ENCODE measurements around the gene TIMELESS. TPM values are rescaled to one million over a fixed set of nuclear protein-coding genes. Genes with fewer than 3 reads are reported as not detected.
"Not testable (repeated sequence)": the region's sequence is repeated elsewhere in the genome, so short reads cannot be mapped to it uniquely, and the experiment has no call there.

Gene TIMELESS
- total RNA-seq, 1 experiment from 2014 or later: 47.0 TPM

DNA sequence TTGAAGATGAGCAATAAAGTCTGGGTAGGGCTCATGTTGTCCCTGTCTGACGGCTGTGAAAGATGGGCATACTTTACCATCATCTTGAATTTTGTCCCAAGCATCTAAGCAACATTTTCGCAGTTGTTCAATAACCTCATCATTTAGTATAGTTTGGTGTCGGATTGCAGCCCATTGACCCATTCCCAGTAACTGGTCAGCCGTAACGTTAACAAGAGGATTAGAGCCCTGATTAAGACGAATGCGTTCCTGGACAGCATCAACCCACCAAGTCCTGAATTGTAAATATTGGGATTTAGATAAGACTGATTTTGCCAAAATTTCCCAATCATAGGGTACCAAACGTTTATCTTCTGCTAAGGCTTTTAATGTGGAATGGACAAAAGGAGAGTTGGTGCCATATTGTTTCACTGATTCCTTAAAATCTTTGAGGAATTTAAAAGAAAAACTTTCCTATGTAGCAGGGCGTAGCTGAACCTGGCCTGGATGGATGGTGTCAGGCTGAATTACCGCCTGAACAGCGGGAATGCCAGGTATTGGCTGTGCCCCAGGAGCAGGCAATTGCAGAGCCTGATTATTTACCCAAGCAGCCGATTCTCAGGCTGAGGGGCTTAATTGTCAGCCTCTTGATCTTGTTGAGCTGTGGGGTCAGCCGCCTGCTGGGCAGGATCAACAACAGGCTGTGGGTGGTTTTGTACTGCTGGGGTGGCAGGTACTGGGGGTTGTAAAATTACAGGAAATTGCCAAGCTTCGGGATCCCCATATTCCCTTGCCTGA lies 49.1 kb upstream of the TIMELESS start:
- H3K9me2 ChIP-seq (ENCODE audit: insufficient read depth); H3K4me1 ChIP-seq (ENCODE audit: control insufficient read depth in 1 of 2, insufficient read depth in 2 of 2, low read length in 2 of 2); H3K4me3 ChIP-seq (replicated peaks in 1 of 2; ENCODE audit: low read depth in 1 of 2, low read length in 2 of 2); DNase-seq (ENCODE audit: low read depth, low spot score); H3K27me3 ChIP-seq (ENCODE audit: insufficient read depth, low read length); H3K36me3 ChIP-seq (ENCODE audit: control insufficient read depth in 1 of 2, insufficient read depth in 2 of 2, low read length in 2 of 2); CTCF ChIA-PET; ATAC-seq; RAD21 ChIA-PET (ENCODE audit: low non-redundant PET in 1 of 2, low total read pairs in 2 of 2, uncharacterized antibody in 2 of 2, unreplicated experiment in 2 of 2); BruUV-seq (replicated peaks); H2AFZ ChIP-seq (ENCODE audit: low read depth, low read length, poor library complexity, severe bottlenecking); H3K4me2 ChIP-seq (ENCODE audit: low read length); H4K20me1 ChIP-seq (ENCODE audit: insufficient read depth); H3K9ac ChIP-seq (ENCODE audit: low read length); intact Hi-C loops (cut with micrococcal nuclease); H3K9me3 ChIP-seq (ENCODE audit: control insufficient read depth in 1 of 2, insufficient read depth in 1 of 2, low read depth in 1 of 2, low read length in 2 of 2); H3K27ac ChIP-seq (ENCODE audit: low read depth, low read length); H3K79me2 ChIP-seq (ENCODE audit: insufficient read depth, low read length): not testable (repeated sequence)
- POLR2A ChIA-PET: interaction anchor here (0.6 kb wide), 1 partner anchor 9 kb away, joined by 3 read pairs; no protein-coding TSS in a partner anchor

DNA sequence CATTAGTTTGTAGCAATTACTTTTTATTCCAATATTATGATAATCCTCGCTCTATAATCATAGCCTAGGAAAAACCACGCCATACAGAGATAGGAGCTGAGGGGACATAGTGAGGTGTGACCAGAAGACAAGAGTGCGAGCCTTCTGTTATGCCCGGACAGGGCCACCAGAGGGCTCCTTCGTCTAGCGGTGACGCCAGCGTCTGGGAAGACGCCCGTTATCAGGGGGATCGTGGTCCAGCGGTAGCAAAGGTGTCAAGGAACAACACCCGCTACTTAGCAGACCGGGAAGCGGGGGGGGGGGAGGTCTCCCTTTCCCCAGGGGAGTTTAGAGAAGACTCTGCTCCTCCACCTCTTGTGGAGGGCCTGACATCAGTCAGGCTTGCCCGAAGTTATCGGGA lies 47.5 kb upstream of the TIMELESS start:
- TF ChIP-seq, protein P1, sequence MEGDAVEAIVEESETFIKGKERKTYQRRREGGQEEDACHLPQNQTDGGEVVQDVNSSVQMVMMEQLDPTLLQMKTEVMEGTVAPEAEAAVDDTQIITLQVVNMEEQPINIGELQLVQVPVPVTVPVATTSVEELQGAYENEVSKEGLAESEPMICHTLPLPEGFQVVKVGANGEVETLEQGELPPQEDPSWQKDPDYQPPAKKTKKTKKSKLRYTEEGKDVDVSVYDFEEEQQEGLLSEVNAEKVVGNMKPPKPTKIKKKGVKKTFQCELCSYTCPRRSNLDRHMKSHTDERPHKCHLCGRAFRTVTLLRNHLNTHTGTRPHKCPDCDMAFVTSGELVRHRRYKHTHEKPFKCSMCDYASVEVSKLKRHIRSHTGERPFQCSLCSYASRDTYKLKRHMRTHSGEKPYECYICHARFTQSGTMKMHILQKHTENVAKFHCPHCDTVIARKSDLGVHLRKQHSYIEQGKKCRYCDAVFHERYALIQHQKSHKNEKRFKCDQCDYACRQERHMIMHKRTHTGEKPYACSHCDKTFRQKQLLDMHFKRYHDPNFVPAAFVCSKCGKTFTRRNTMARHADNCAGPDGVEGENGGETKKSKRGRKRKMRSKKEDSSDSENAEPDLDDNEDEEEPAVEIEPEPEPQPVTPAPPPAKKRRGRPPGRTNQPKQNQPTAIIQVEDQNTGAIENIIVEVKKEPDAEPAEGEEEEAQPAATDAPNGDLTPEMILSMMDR (IDR thresholded peaks at IDR 0.05 in 2 of 3, conservative IDR thresholded peaks at IDR 0.05 in 1 of 3; ENCODE audit: borderline replicate concordance in 1 of 3, insufficient read depth in 1 of 3, low read depth in 2 of 3, low read length in 2 of 3): peak in 2 of 3 experiments; percentile 12 to 49; a peak in 3 of 6 replicates
- peak; percentile 42 for TF ChIP-seq RAD21 (IDR thresholded peaks at IDR 0.05; ENCODE audit: low read depth)
- intact Hi-C loops (cut with micrococcal nuclease); H3K4me1 ChIP-seq (ENCODE audit: control insufficient read depth in 1 of 2, insufficient read depth in 2 of 2, low read length in 2 of 2); H3K36me3 ChIP-seq (ENCODE audit: control insufficient read depth in 1 of 2, insufficient read depth in 2 of 2, low read length in 2 of 2); H3K9me3 ChIP-seq (ENCODE audit: control insufficient read depth in 1 of 2, insufficient read depth in 1 of 2, low read depth in 1 of 2, low read length in 2 of 2); H2AFZ ChIP-seq (ENCODE audit: low read depth, low read length, poor library complexity, severe bottlenecking); H3K27me3 ChIP-seq (ENCODE audit: insufficient read depth, low read length); BruUV-seq (replicated peaks); H3K9ac ChIP-seq (ENCODE audit: low read length); H3K27ac ChIP-seq (ENCODE audit: low read depth, low read length); H3K79me2 ChIP-seq (ENCODE audit: insufficient read depth, low read length); H4K20me1 ChIP-seq (ENCODE audit: insufficient read depth); H3K4me2 ChIP-seq (ENCODE audit: low read length); ATAC-seq; DNase-seq (ENCODE audit: low read depth, low spot score); RAD21 ChIA-PET (ENCODE audit: low non-redundant PET in 1 of 2, low total read pairs in 2 of 2, uncharacterized antibody in 2 of 2, unreplicated experiment in 2 of 2); H3K9me2 ChIP-seq (ENCODE audit: insufficient read depth); POLR2A ChIA-PET; H3K4me3 ChIP-seq (replicated peaks in 1 of 2; ENCODE audit: low read depth in 1 of 2, low read length in 2 of 2): not testable (repeated sequence)
- CTCF ChIA-PET: interaction anchor here (0.8 to 1.2 kb wide), 2 partner anchors 32 to 140 kb away, joined by 3 read pairs; no protein-coding TSS in a partner anchor

DNA sequence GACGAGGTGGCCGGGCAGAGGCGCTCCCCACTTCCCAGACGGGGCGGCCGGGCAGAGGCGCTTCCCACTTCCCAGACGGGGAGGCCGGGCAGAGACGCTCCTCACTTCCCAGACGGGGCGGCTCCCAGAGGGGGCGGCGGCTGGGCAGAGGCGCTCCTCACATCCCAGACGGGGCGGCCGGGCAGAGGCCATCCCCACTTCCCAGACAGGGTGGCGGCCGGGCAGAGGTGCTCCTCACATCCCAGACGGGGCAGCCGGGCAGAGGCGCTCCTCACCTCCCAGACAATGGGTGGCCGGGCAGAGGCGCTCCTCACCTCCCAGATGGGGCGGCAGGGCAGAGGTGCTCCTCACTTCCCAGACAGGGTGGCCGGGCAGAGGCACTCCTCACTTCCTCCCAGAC lies 45.3 kb upstream of the TIMELESS start:
- H3K4me3 ChIP-seq (replicated peaks in 1 of 2; ENCODE audit: low read depth in 1 of 2, low read length in 2 of 2); BruUV-seq (replicated peaks): not testable (repeated sequence)

DNA sequence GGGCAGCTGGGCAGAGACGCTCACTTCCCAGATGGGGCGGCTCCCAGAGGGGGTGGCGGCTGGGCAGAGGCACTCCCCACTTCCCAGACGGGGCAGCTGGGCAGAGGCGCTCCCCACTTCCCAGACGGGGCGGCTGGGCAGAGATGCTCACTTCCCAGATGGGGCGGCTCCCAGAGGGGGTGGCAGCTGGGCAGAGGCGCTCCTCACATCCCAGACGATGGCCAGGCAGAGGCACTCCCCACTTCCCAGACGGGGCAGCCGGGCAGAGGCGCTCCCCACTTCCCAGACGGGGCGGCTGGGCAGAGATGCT lies 44.8 kb upstream of the TIMELESS start:
- H3K27ac ChIP-seq (ENCODE audit: low read depth, low read length); H3K27me3 ChIP-seq (ENCODE audit: insufficient read depth, low read length); H3K36me3 ChIP-seq (ENCODE audit: control insufficient read depth in 1 of 2, insufficient read depth in 2 of 2, low read length in 2 of 2); DNase-seq (ENCODE audit: low read depth, low spot score); ATAC-seq; H4K20me1 ChIP-seq (ENCODE audit: insufficient read depth); H3K4me2 ChIP-seq (ENCODE audit: low read length); H3K4me3 ChIP-seq (replicated peaks in 1 of 2; ENCODE audit: low read depth in 1 of 2, low read length in 2 of 2); POLR2A ChIA-PET; H2AFZ ChIP-seq (ENCODE audit: low read depth, low read length, poor library complexity, severe bottlenecking); H3K9me2 ChIP-seq (ENCODE audit: insufficient read depth); CTCF ChIA-PET; H3K9me3 ChIP-seq (ENCODE audit: control insufficient read depth in 1 of 2, insufficient read depth in 1 of 2, low read depth in 1 of 2, low read length in 2 of 2); intact Hi-C loops (cut with micrococcal nuclease); H3K4me1 ChIP-seq (ENCODE audit: control insufficient read depth in 1 of 2, insufficient read depth in 2 of 2, low read length in 2 of 2); H3K9ac ChIP-seq (ENCODE audit: low read length); RAD21 ChIA-PET (ENCODE audit: low non-redundant PET in 1 of 2, low total read pairs in 2 of 2, uncharacterized antibody in 2 of 2, unreplicated experiment in 2 of 2); H3K79me2 ChIP-seq (ENCODE audit: insufficient read depth, low read length); BruUV-seq (replicated peaks): not testable (repeated sequence)

More for the DNA sequence above, 45.3 kb upstream of the TIMELESS start:
- DNase-seq (ENCODE audit: low read depth, low spot score); H3K9me2 ChIP-seq (ENCODE audit: insufficient read depth); POLR2A ChIA-PET; CTCF ChIA-PET; H3K4me2 ChIP-seq (ENCODE audit: low read length); H3K9me3 ChIP-seq (ENCODE audit: control insufficient read depth in 1 of 2, insufficient read depth in 1 of 2, low read depth in 1 of 2, low read length in 2 of 2); H3K27me3 ChIP-seq (ENCODE audit: insufficient read depth, low read length); H3K4me1 ChIP-seq (ENCODE audit: control insufficient read depth in 1 of 2, insufficient read depth in 2 of 2, low read length in 2 of 2); H3K79me2 ChIP-seq (ENCODE audit: insufficient read depth, low read length); intact Hi-C loops (cut with micrococcal nuclease); H3K36me3 ChIP-seq (ENCODE audit: control insufficient read depth in 1 of 2, insufficient read depth in 2 of 2, low read length in 2 of 2); H3K27ac ChIP-seq (ENCODE audit: low read depth, low read length); H4K20me1 ChIP-seq (ENCODE audit: insufficient read depth); RAD21 ChIA-PET (ENCODE audit: low non-redundant PET in 1 of 2, low total read pairs in 2 of 2, uncharacterized antibody in 2 of 2, unreplicated experiment in 2 of 2); ATAC-seq; H3K9ac ChIP-seq (ENCODE audit: low read length); H2AFZ ChIP-seq (ENCODE audit: low read depth, low read length, poor library complexity, severe bottlenecking): not testable (repeated sequence)

Data from HCT116 (cell line).